ENCODE data around the gene HTR6.

Gene HTR6

DNA sequence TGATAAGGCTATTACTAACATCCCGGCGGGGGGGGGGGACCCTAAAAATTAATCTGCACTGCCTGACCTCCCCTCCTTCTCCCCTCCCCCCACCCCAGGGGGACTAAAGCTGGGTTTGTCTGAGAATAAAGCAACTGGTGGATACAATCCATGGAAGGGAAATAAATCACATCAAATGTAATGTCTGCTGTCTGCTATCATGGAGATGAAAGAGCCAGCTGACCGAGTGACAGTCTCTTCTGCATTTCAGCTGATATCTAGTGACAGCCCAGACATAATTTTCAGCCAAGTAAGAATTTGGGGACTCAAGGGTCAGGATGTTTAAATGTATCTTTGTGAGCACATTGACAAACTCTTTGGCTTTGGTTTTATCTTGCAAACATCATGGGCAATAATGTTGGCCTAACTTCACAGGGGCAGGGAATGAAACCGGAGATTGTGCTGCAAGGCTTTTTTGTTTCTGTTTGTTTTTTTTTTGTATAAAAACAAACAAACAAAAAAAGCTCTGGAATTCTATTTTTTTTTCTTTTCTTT lies 44.7 kb downstream of the HTR6 start:
- H3K4me3 ChIP-seq (ENCODE audit: low read length): no peak overlapping the region
- H3K27me3 ChIP-seq (ENCODE audit: insufficient read depth, low read length): peaks cover 14% of the 10 kb centered on the region
- no peaks in the 10 kb centered on the region for H3K36me3 ChIP-seq (ENCODE audit: insufficient read depth, low read length)
- no peaks in the 10 kb centered on the region for H3K9me3 ChIP-seq (ENCODE audit: low read length)
- no peak overlapping the region for H2AFZ ChIP-seq (ENCODE audit: low read depth, low read length)
- H3K4me1 ChIP-seq (ENCODE audit: insufficient read depth, low read length): peaks cover 15% of the 10 kb centered on the region

DNA sequence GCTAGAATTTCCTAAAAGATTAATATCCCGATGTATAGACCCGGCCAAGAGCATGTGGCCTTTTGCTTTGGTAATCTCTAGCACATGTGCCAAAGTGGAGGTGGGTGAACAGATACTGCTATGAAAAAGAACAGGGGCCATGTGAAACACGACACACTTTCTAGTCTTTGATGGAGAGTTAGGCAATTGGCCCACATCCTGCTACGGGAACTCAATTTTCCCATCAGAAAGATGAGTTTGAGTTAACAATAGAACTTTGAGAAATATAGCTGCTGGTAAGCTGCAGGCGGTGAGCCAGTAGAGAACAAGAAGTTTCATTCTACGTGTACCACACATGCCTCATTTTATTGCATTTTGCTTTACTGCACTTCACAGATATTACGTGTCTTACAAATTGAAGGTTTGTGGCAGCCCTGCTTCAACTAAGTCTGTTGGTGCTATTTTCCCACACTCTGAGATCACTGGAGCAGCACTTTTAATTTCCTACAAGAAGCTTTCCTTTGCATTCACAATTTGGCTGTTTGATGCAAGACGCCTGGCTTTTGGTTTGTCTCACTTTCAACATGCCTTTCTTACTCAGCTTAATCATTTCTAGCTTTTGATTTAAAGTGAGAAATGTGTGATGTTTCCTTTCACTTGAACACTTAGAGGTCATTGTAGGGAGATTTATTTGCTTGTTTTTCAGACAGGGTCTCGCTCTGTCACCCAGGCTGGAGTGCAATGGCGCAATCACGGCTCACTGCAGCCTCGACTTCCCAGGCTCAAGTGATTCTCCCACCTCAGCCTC lies 46.3 kb downstream of the HTR6 start:
- no peak overlapping the region for H2AFZ ChIP-seq (ENCODE audit: low read depth, low read length)
- peaks cover 14% of the 10 kb centered on the region for H3K27me3 ChIP-seq (ENCODE audit: insufficient read depth, low read length)
- peaks cover 11% of the 10 kb centered on the region for H3K4me1 ChIP-seq (ENCODE audit: insufficient read depth, low read length)
- H3K4me3 ChIP-seq (ENCODE audit: low read length): no peak overlapping the region
- no peaks in the 10 kb centered on the region for H3K9me3 ChIP-seq (ENCODE audit: low read length)
- no peaks in the 10 kb centered on the region for H3K36me3 ChIP-seq (ENCODE audit: insufficient read depth, low read length)

DNA sequence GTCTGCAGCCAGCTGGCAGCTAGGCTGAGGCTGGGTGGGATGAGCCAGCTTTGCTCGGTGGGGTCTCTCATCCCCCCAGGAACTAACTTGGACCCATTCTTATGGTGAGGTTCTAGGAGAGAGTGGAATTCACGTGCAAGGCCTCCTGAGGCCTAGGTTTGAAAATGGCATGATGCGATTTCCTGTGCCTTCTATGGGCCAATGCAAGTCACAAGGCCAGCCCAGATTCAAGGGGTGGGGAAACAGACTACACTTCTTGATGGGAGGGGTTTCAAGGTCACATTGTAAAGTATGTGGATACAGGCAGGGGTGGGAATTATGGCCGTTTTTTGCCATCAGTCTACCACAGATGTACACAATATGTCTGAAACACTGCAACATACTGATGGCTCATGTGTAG lies 48.3 kb downstream of the HTR6 start:
- no peak overlapping the region for H2AFZ ChIP-seq (ENCODE audit: low read depth, low read length)
- peaks cover 7% of the 10 kb centered on the region for H3K27me3 ChIP-seq (ENCODE audit: insufficient read depth, low read length)
- H3K4me3 ChIP-seq (ENCODE audit: low read length): no peak overlapping the region
- H3K9me3 ChIP-seq (ENCODE audit: low read length): no peaks in the 10 kb centered on the region
- peaks cover 11% of the 10 kb centered on the region for H3K4me1 ChIP-seq (ENCODE audit: insufficient read depth, low read length)
- H3K36me3 ChIP-seq (ENCODE audit: insufficient read depth, low read length): no peaks in the 10 kb centered on the region

DNA sequence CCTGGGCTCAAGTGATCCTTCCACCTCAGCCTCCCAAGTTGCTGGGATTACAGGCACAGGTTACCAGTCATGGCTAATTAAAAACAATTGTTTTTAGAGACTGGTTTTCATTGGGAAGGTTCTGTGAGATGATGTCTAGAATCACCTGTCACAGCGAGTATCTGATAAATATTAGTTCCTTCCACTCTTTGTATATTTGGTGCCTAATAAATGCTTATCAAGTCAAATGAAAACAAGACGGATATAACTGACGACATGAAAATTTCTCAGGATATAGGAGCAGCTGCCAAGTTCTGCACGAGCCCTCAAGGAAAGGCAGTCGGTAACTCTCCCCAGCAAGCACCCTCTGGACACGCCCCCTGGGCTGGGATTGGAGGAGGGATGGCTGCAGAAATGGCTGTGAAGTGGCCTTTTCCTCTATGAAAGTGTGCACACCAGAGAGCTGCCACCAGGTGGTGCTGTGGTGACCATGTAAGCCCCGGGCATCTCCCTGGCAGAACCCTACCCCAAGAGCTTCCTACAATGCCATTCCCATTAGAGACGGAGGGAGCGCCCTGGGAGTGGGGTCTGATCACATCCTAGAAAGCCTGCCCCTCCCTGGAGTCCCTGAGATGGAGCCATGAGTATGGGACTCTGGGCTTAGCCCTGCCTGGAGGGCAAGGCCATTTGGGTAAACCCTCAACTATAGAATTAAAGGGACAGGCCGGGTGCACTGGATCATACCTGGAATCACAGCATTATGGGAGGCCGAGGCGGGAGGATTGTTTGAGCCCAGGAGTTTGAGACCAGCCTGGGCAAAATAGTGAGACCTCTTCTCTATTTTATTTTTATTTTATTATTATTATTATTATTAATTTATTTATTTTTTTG lies 50.9 kb downstream of the HTR6 start:
- peaks cover 4% of the 10 kb centered on the region for H3K27me3 ChIP-seq (ENCODE audit: insufficient read depth, low read length)
- H2AFZ ChIP-seq (ENCODE audit: low read depth, low read length): no peak overlapping the region
- H3K4me3 ChIP-seq (ENCODE audit: low read length): no peak overlapping the region
- H3K9me3 ChIP-seq (ENCODE audit: low read length): no peaks in the 10 kb centered on the region
- no peaks in the 10 kb centered on the region for H3K4me1 ChIP-seq (ENCODE audit: insufficient read depth, low read length)
- no peaks in the 10 kb centered on the region for H3K36me3 ChIP-seq (ENCODE audit: insufficient read depth, low read length)

DNA sequence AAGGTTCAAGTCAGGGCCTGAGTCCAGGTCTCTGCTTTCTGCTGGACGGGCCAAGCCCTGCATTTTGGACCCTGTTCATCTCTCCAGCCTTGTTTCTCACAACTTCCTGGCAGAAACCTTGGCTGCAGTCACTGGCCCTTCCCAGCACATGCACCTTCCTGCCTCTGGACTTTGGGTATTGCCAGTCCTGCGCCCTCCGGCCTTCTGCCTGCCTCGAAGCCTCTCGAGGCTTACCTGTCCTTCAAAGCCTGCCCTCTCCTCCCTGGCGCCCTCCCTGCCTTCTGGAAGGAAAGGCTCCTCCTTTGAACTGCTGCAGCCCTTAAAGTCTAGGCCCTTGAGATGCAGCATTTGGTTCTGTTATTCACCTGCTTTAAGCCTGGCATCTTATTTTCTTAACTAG lies 52.8 kb downstream of the HTR6 start:
- Histone ChIP-seq H3K36me3 (ENCODE audit: insufficient read depth, low read length) (no peaks in the 10 kb centered on the region), H2AFZ (ENCODE audit: low read depth, low read length) (no peak overlapping the region), H3K9me3 (ENCODE audit: low read length) (no peaks in the 10 kb centered on the region), H3K4me1 (ENCODE audit: insufficient read depth, low read length) (no peaks in the 10 kb centered on the region), H3K27me3 (ENCODE audit: insufficient read depth, low read length) (peaks cover 4% of the 10 kb centered on the region), H3K4me3 (ENCODE audit: low read length) (no peak overlapping the region)

DNA sequence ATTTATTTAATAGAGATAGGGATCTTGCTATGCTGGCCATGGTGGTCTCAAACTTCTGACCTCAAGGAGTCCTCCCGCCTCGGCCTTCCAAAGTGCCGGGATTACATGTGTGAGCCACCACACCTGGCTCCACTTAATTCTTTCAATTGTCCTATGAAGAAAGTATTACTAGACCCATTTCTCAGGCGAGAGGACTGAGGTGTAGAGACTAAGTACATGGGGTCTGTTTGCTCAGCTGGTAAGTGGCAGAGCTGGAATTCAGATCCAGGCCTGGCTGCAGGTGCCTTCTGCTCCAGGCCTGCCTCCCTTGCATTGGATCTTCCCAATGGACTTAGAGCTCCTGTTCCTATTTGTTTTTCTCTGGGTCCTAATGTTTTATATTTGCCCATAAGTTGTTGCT lies 55.5 kb downstream of the HTR6 start:
- Histone ChIP-seq H3K27me3 (ENCODE audit: insufficient read depth, low read length) (peaks cover 5% of the 10 kb centered on the region), H3K4me3 (ENCODE audit: low read length) (no peak overlapping the region), H3K4me1 (ENCODE audit: insufficient read depth, low read length) (peaks cover 3% of the 10 kb centered on the region), H2AFZ (ENCODE audit: low read depth, low read length) (no peak overlapping the region), H3K9me3 (ENCODE audit: low read length) (no peaks in the 10 kb centered on the region), H3K36me3 (ENCODE audit: insufficient read depth, low read length) (no peaks in the 10 kb centered on the region)

DNA sequence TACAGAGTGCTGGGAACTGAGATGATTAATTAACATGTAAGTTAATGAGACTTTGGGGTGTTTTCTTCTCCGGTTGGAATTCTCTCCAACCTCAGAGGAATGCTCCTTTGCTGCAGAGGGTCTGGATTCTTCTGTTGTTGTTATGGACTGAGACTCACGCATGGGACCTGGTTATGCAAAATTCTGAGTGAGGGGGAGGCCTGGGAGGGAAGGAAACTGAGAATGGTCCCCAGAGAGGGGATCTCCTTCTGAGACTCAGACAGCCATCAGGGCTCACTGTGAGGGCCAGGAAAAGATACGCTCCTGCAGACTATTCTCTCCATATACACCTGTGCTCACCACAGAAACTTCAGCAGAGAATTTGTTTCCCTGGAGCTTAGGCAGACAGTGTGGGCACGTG lies 56.3 kb downstream of the HTR6 start:
- no peaks in the 10 kb centered on the region for H3K9me3 ChIP-seq (ENCODE audit: low read length)
- H2AFZ ChIP-seq (ENCODE audit: low read depth, low read length): no peak overlapping the region
- H3K36me3 ChIP-seq (ENCODE audit: insufficient read depth, low read length): no peaks in the 10 kb centered on the region
- peaks cover 3% of the 10 kb centered on the region for H3K4me1 ChIP-seq (ENCODE audit: insufficient read depth, low read length)
- peaks cover 5% of the 10 kb centered on the region for H3K27me3 ChIP-seq (ENCODE audit: insufficient read depth, low read length)
- no peak overlapping the region for H3K4me3 ChIP-seq (ENCODE audit: low read length)

DNA sequence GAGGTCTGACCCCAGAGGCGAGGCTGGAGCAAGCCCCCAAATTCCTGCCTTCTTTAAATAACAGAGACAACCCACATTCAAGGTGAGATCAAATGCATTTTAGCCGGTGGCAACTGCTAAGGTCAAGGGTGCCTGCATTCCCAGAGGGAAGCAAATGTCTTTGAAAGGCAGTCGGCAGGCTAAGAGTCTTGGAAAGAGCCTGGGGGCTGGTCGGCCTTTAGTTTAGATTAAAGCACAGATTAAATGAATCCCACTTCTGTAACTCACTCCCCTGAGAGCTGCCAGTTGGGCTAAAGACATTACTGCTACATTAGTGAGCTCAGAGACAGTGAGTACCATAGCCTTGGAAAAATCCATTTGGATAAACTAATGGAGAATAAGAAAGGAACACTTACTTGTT lies 59.2 kb downstream of the HTR6 start:
- no peak overlapping the region for H3K4me3 ChIP-seq (ENCODE audit: low read length)
- H3K9me3 ChIP-seq (ENCODE audit: low read length): no peaks in the 10 kb centered on the region
- peaks cover 3% of the 10 kb centered on the region for H3K4me1 ChIP-seq (ENCODE audit: insufficient read depth, low read length)
- H3K36me3 ChIP-seq (ENCODE audit: insufficient read depth, low read length): no peaks in the 10 kb centered on the region
- H3K27me3 ChIP-seq (ENCODE audit: insufficient read depth, low read length): peaks cover 5% of the 10 kb centered on the region
- H2AFZ ChIP-seq (ENCODE audit: low read depth, low read length): no peak overlapping the region

DNA sequence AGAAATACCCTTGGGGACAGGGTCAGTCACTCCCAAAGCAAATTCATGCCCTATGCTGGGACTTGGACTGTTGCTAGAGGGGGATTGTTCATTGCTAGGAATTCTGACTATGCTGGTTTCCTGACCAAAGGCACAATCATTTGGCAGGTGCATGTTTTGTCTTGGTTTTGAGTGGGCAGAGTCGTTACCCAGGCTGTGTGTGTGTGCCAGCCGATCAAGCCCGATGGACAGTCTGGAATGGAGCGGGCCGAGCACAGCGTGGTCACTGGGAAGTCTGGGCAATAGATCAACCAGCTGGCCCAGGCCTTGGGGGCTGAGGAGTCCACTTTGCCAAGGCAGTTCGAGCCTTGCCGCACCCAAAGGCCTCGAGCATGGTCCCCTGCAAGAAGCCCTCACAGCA lies 60.9 kb downstream of the HTR6 start:
- Histone ChIP-seq H3K27me3 (ENCODE audit: insufficient read depth, low read length) (peaks cover 5% of the 10 kb centered on the region), H3K36me3 (ENCODE audit: insufficient read depth, low read length) (no peaks in the 10 kb centered on the region), H3K4me3 (ENCODE audit: low read length) (no peak overlapping the region), H3K9me3 (ENCODE audit: low read length) (peaks cover 2% of the 10 kb centered on the region), H2AFZ (ENCODE audit: low read depth, low read length) (no peak overlapping the region), H3K4me1 (ENCODE audit: insufficient read depth, low read length) (peaks cover 3% of the 10 kb centered on the region)

DNA sequence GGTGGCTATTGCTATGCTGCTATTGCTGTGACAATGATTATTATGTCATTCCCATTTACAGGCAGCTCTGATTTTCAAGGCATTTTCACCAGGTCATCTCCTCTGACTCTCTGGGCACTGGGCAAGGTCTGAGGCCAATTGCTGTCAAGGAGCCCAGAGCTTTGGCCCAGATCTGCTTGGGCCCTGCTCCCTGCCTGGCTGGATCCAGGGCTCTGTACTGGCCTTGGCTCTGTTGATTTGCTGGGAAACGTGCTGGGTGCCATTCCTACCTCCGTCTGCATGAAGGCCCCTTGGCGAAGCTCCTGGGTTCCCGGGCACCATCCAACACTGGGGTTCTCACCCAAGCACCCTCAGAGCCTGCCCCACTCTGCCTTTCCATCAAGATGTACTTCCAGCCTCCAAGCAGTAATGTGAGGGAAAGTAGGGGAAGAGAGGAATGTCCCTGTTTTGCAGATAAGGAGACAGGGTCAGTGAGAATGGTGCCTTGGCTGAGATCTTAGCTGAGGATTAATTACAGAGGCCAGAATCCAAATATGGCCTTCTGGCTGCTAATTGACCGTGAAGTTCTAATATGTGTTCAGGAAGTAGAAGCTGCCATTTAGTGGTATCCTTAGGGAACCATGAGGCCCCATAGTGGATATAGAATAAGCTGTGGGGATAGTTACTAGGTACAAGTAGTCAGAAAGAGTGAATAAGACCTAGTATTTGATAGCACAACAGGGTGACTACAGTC lies 63.9 kb downstream of the HTR6 start:
- Histone ChIP-seq H2AFZ (ENCODE audit: low read depth, low read length) (no peak overlapping the region), H3K4me3 (ENCODE audit: low read length) (no peak overlapping the region), H3K36me3 (ENCODE audit: insufficient read depth, low read length) (no peaks in the 10 kb centered on the region), H3K27me3 (ENCODE audit: insufficient read depth, low read length) (peaks cover 2% of the 10 kb centered on the region), H3K9me3 (ENCODE audit: low read length) (peaks cover 2% of the 10 kb centered on the region), H3K4me1 (ENCODE audit: insufficient read depth, low read length) (peaks cover 2% of the 10 kb centered on the region)

DNA sequence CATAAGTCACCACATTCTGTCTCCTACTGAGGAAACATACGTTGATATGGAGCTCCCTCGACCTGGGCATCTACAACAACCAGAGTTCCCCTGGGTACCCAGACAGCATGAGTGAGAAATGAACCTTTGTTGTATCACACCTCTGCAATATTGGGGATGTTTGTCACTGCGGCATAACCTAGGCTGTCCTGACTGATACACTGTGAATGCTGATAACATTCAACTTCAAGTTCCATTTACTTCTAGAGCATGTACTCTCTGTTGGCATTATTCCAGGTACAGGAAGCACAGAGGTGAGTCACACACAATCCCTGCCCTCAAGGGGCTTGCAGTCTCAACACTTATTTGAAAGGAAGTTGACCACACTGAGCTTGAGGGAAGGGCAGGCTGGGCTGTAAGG lies 65.6 kb downstream of the HTR6 start:
- Histone ChIP-seq H3K9me3 (ENCODE audit: low read length) (peaks cover 2% of the 10 kb centered on the region), H3K27me3 (ENCODE audit: insufficient read depth, low read length) (peaks cover 5% of the 10 kb centered on the region)

More for the DNA sequence above, 65.6 kb downstream of the HTR6 start:
- H3K4me3 ChIP-seq (ENCODE audit: low read length): no peak overlapping the region
- H3K4me1 ChIP-seq (ENCODE audit: insufficient read depth, low read length): no peaks in the 10 kb centered on the region
- no peaks in the 10 kb centered on the region for H3K36me3 ChIP-seq (ENCODE audit: insufficient read depth, low read length)
- H2AFZ ChIP-seq (ENCODE audit: low read depth, low read length): no peak overlapping the region
